ENCODE results near the gene PRPF31. TPM values are rescaled to one million over a fixed set of nuclear protein-coding genes. Genes with fewer than 3 reads are reported as not detected.
"Not testable (repeated sequence)": the region's sequence is repeated elsewhere in the genome, so short reads cannot be mapped to it uniquely, and the experiment has no call there.

Gene PRPF31, protein sequence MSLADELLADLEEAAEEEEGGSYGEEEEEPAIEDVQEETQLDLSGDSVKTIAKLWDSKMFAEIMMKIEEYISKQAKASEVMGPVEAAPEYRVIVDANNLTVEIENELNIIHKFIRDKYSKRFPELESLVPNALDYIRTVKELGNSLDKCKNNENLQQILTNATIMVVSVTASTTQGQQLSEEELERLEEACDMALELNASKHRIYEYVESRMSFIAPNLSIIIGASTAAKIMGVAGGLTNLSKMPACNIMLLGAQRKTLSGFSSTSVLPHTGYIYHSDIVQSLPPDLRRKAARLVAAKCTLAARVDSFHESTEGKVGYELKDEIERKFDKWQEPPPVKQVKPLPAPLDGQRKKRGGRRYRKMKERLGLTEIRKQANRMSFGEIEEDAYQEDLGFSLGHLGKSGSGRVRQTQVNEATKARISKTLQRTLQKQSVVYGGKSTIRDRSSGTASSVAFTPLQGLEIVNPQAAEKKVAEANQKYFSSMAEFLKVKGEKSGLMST
- total RNA-seq = 48.0 and 59.0 TPM in 2 replicates
- 68.4 TPM for polyA plus RNA-seq (2012)

GRCh38 chr19:54115109-54116063 lies at the start of gene PRPF31, which contains the start of gene TFPT:
PRPF31 (plus strand) TSS chr19:54115754; CDS start chr19:54118279, 2,525 bp downstream.
TFPT (minus strand) TSS chr19:54115657; CDS start chr19:54115269, 388 bp downstream.
- DNase-seq (ENCODE audit: low read depth) = peak; percentile 99

DNA sequence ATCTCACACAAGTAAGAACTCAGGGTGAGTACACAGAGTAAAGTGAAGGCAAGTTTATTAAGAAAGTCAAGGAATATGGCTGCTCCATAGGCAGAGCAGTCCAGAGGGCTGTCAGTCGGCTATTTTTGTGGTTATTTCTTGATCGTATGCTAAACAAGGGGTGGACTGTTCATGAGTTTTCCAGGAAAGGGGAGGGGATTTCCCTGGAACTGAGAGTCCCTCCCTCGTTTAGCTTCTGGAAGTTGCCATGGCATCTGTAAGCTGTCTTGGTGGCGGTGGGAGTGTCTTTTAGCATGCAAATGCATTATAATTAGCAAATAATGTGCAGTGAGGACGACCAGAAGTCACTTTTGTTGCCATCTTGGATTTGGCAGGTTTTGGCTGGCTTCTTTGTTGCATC lies 46.1 kb upstream of the PRPF31 start:
- no peak for DNase-seq (ENCODE audit: low read depth)

GRCh38 chr19:54073829-54074228 lies 41.7 kb upstream of the PRPF31 start:
- DNase-seq (ENCODE audit: low read depth) = no peak

GRCh38 chr19:54074851-54075250 lies 40.7 kb upstream of the PRPF31 start:
- no peak for DNase-seq (ENCODE audit: low read depth)

- DNase-seq (ENCODE audit: low read depth) = no peak
Measured at GRCh38 chr19:54077334-54077733, 38.2 kb upstream of the PRPF31 start.

- DNase-seq (ENCODE audit: low read depth) = no peak
Measured at GRCh38 chr19:54081032-54081431, 34.5 kb upstream of the PRPF31 start, which contains the start of gene TARM1. TARM1 (minus strand) TSS chr19:54081365; CDS start chr19:54081340, 25 bp downstream.

DNA sequence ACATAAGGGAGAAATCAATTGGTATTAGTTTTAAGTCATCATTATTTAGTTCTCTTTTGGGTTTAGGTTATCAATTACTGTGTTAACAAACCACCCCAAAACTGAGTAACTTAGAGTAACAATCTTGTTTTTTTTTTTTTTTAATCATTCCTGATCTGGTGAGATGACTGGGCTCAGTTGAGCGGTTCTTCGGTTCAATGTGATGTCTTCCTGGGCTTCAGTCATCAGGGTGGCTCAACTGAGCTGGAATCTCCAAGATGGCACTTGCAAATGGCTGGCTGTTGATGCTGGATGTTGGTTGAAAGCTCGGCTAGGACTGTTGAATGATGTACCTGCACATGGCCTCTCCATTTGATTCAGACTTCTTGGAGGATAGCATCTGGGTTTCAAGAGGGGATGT lies 31.1 kb upstream of the PRPF31 start:
- no peak for DNase-seq (ENCODE audit: low read depth)

DNA sequence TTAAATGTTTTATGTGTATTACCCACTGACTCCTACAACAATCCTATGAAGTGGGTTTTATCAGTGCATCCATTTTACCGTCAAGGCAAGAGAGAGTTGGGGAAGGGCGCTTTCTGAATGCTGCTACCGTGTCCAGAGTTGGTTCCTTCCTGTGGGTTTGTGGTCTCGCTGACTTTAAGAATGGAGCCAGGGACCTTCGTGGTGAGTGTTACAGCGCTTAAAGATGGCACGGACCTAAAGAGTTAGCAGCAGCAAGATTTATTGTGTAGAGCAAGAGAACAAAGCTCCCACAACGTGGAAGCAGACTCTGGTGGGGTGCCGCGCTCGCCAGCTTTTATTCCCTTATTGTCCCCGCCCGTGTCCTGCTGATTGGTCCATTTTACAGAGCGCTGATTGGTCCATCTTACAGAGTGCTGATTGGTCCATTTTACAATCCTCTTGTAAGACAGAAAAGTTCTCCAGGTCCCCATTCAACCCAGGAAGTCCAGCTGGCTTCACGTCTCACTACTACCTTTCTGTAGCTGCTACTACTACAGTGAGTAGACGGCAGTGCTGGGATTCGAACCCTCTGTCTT lies 21.0 kb upstream of the PRPF31 start:
- no peak for DNase-seq (ENCODE audit: low read depth)

DNA sequence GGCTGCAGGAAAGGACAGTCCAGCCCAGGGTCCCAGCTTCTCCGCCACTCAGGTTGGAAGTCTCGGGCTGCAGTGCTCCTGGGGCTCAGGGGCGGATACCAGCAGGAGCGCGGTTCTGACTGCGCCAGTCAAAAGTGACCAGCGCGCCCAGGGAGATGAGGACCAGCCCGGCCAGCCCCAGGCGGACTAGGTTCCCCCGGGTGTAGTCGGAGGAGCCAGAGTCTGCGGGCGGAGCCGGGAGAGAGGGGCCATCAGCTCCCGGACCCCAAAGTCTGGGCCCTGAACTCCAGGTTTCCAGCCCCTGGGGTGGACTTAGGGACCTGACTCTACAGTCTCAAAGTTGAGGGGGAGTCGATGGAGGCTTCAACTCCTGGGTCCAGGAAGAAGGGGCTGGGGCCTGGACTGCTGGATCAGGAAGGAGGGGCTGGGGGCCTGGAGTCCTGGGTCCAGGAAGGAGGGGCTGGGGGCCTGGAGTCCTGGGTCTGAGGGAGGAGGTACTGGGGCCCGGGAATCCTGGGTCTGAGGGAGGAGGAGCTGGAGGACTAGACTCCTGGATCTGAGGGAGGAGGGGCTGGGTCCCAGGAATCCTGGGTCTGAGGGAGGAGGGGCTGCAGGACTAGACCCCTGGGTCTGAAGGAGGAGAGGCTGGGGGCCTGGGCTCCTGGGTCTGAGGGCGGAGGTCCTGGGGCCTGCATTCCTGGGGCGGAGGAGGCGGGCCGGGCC lies 20.3 kb upstream of the PRPF31 start:
- DNase-seq (ENCODE audit: low read depth) = no peak

DNA sequence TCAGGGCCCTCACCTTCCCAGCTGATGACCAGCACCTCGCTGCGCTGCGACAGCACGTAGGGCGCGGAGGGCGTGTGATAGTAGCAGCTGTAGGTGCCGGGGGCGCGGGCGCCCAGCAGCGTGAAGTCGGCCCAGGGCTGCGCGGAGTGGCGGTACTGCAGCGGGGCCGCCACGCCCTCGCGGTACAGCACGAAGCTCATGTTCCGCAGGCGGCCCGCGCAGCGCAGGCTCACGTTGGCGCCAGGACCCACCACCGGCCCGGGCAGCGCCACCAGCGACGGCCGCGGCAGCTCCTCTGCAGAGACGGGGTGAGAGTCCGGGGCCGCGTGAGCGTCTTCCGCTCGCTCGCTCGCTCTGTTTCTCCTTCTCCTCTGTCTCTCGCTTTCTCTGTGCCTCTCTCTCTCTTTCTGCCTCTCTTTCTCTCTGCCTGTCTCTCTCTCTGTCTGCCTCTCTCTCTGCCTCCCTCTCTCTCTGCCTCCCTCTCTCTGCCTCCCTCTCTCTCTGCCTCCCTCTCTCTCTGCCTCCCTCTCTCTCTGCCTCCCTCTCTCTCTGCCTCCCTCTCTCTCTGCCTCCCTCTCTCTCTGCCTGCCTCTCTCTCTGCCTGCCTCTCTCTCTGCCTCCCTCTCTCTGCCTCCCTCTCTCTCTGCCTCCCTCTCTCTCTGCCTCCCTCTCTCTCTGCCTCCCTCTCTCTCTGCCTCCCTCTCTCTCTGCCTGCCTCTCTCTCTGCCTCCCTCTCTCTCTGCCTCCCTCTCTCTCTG lies 19.5 kb upstream of the PRPF31 start:
- peak; percentile 43 for DNase-seq (ENCODE audit: low read depth)

- DNase-seq (ENCODE audit: low read depth) = peak; percentile 35
Measured at GRCh38 chr19:54096617-54097106, 18.9 kb upstream of the PRPF31 start.

- no peak for DNase-seq (ENCODE audit: low read depth)
Measured at GRCh38 chr19:54099190-54099902, 16.2 kb upstream of the PRPF31 start.

GRCh38 chr19:54099903-54100255 lies 15.7 kb upstream of the PRPF31 start:
- DNase-seq (ENCODE audit: low read depth) = not testable (repeated sequence)

DNA sequence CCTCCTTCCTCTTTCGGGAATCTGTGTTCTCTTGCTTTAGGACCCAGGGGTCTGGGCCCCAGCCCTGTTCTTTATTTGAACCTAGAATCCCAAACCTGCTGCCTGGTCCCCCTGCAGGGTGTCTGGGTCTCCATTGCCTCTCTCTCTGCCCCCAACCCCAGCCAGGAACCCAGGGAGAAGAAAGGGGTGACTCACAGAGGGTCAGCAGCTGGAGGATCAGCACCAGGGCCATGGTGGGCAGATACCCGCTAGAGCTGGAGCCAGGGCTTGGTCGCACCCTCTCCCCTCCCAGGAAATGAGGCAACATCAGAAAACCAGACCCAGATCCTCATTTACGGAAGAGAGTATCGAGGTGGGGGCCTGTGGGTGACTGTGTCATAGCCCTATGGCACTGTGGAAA lies 15.0 kb upstream of the PRPF31 start, which contains the start of gene OSCAR:
TSS of gene OSCAR (minus strand) at position 243 of the 400 bp plus-strand sequence. CDS start at position 232, 11 bp downstream.
- DNase-seq (ENCODE audit: low read depth) = no peak

GRCh38 chr19:54102421-54103169 lies 13.0 kb upstream of the PRPF31 start, which contains the start of gene NDUFA3:
NDUFA3 (plus strand) TSS chr19:54102855; CDS start chr19:54102879, 24 bp downstream.
- DNase-seq (ENCODE audit: low read depth) = peak; percentile 99

DNA sequence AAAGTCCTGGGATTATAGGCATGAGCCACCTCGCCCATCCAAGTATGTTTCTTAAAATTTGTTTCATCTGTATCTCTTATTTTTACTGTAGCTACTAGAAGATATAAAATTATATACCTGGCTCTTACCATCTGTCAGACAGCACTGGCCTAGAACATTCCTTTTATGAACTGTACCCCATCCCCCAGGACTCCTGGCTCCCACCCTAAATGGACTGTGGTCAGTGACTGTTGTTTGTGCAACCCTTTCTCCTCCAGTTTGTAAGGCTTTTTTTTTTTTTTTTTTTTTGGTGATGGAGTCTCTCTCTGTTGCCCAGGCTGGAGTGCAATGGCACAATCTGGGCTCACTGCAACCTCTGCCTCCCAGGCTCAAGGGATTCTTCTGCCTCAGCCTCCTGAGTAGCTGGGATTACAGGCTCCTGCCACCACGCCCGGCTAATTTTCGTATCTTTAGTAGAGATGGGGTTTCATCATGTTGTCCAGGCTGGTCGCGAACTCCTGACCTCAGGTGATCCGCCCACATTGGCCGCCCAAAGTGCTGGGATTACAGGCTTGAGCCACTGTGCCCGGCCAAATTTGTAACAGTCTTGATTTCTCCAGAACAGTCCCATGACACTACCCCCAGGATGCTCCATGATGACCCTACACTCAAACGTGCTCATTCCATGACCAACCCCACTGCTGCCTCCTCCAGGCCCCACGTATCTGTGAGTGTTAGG lies 10.4 kb upstream of the PRPF31 start:
- DNase-seq (ENCODE audit: low read depth) = no peak

DNA sequence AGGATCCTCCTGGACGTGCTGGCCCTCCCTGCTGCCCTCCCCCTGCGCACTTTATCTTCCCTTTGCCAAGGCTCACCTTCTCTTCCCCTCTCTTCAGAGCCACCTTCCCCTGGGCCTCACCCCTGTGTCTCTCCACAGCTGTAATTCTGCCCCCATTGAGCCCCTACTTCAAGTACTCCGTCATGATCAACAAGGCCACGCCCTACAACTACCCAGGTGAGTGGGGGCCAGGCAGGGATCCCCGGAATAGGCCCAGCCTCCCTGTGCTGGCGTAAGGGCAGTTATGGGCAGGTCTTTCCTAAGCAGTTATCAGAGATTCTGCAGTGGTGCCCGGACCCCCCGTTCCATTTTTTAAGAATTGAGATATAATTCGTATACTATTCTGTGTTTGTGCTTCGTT lies 9.8 kb upstream of the PRPF31 start:
- no peak for DNase-seq (ENCODE audit: low read depth)

All from myocyte (in vitro differentiated cells).